Measurements from ENCODE around the gene TMPRSS13. TPM values are rescaled to one million over a fixed set of nuclear protein-coding genes. Genes with fewer than 3 reads are reported as not detected.

Gene TMPRSS13
- total RNA-seq, 1 donor from 2014 or later: 6.9 TPM

- Mint-ChIP-seq H3K4me1 (ENCODE audit: unreplicated experiment) (no peaks in the 10 kb centered on the region), H3K9me3 (peaks cover 15% of the 10 kb centered on the region), H3K36me3 (no peaks in the 10 kb centered on the region), H3K27me3 (peaks cover 7% of the 10 kb centered on the region), H3K27ac (no peak overlapping the region), H3K4me3 (no peak overlapping the region)
- TF ChIP-seq CTCF (conservative IDR thresholded peaks at IDR 0.05): no peak
- no peak for DNase-seq (ENCODE audit: extremely low spot score, unreplicated experiment)
These were observed 30.4 kb upstream of the TMPRSS13 start for GRCh38 chr11:117959438-117960149.

GRCh38 chr11:117958949-117959348 lies 29.7 kb upstream of the TMPRSS13 start:
- Mint-ChIP-seq H3K4me3 (no peak overlapping the region), H3K4me1 (ENCODE audit: unreplicated experiment) (no peaks in the 10 kb centered on the region), H3K27me3 (peaks cover 7% of the 10 kb centered on the region), H3K9me3 (peaks cover 15% of the 10 kb centered on the region), H3K36me3 (no peaks in the 10 kb centered on the region), H3K27ac (no peak overlapping the region)
- no peak for DNase-seq (ENCODE audit: extremely low spot score, unreplicated experiment)
- TF ChIP-seq CTCF (conservative IDR thresholded peaks at IDR 0.05): no peak

- Mint-ChIP-seq H3K27me3 (peaks cover 22% of the 10 kb centered on the region), H3K9me3 (peaks cover 15% of the 10 kb centered on the region), H3K4me1 (ENCODE audit: unreplicated experiment) (peaks cover 4% of the 10 kb centered on the region), H3K4me3 (no peak overlapping the region), H3K27ac (no peak overlapping the region), H3K36me3 (no peaks in the 10 kb centered on the region)
- DNase-seq (ENCODE audit: extremely low spot score, unreplicated experiment): no peak
- TF ChIP-seq CTCF (conservative IDR thresholded peaks at IDR 0.05): no peak
These were observed 23.9 kb upstream of the TMPRSS13 start for GRCh38 chr11:117953024-117953671.

- H3K27me3 Mint-ChIP-seq: peaks cover 18% of the 10 kb centered on the region
- no peak overlapping the region for H3K4me3 Mint-ChIP-seq
- peaks cover 11% of the 10 kb centered on the region for H3K4me1 Mint-ChIP-seq (ENCODE audit: unreplicated experiment)
- DNase-seq (ENCODE audit: extremely low spot score, unreplicated experiment): no peak
- no peak overlapping the region for H3K27ac Mint-ChIP-seq
- H3K9me3 Mint-ChIP-seq: peaks cover 4% of the 10 kb centered on the region
- TF ChIP-seq CTCF (conservative IDR thresholded peaks at IDR 0.05): no peak
- H3K36me3 Mint-ChIP-seq: no peaks in the 10 kb centered on the region
These were observed 22.1 kb upstream of the TMPRSS13 start for GRCh38 chr11:117950993-117951961.

- H3K36me3 Mint-ChIP-seq: no peaks in the 10 kb centered on the region
- H3K27ac Mint-ChIP-seq: no peak overlapping the region
- H3K9me3 Mint-ChIP-seq: no peaks in the 10 kb centered on the region
- DNase-seq (ENCODE audit: extremely low spot score, unreplicated experiment): no peak
- TF ChIP-seq CTCF (conservative IDR thresholded peaks at IDR 0.05): peak; percentile 33
- peaks cover 11% of the 10 kb centered on the region for H3K4me1 Mint-ChIP-seq (ENCODE audit: unreplicated experiment)
- H3K27me3 Mint-ChIP-seq: peaks cover 15% of the 10 kb centered on the region
- no peak overlapping the region for H3K4me3 Mint-ChIP-seq
These were observed 21.1 kb upstream of the TMPRSS13 start for GRCh38 chr11:117950301-117950700.
